ENCODE measurements around the gene RASAL1. TPM values are rescaled to one million over a fixed set of nuclear protein-coding genes. Genes with fewer than 3 reads are reported as not detected.
"Not testable (repeated sequence)": the region's sequence is repeated elsewhere in the genome, so short reads cannot be mapped to it uniquely, and the experiment has no call there.

The RASAL1 gene
- total RNA-seq, 1 donor from 2014 or later = 0.26 TPM

DNA sequence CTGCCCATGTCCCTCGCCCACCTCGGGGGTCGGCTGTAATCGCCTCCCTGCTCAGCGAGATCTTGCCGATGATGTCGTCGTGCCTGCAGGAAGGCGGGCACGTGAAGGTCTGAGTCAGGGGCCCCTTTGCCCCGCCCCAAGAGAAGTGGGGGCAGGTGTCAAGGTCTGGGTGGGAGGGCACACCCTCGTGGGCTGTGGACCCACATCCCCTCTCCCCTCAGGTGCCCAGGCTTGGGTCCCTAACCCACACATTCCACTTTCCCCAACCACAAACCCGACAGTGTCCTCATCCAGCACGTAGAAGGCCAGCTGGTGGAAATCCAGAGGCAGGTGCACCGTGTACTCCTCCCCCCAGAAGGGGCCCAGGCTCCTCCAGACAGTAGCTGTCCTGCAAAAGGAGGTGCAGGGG, 7.8 kb downstream of the RASAL1 start:
- TF ChIP-seq, protein P1, sequence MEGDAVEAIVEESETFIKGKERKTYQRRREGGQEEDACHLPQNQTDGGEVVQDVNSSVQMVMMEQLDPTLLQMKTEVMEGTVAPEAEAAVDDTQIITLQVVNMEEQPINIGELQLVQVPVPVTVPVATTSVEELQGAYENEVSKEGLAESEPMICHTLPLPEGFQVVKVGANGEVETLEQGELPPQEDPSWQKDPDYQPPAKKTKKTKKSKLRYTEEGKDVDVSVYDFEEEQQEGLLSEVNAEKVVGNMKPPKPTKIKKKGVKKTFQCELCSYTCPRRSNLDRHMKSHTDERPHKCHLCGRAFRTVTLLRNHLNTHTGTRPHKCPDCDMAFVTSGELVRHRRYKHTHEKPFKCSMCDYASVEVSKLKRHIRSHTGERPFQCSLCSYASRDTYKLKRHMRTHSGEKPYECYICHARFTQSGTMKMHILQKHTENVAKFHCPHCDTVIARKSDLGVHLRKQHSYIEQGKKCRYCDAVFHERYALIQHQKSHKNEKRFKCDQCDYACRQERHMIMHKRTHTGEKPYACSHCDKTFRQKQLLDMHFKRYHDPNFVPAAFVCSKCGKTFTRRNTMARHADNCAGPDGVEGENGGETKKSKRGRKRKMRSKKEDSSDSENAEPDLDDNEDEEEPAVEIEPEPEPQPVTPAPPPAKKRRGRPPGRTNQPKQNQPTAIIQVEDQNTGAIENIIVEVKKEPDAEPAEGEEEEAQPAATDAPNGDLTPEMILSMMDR (IDR thresholded peaks at IDR 0.05; ENCODE audit: insufficient read depth, low read length, severe bottlenecking) = no peak
- H3K36me3 ChIP-seq (ENCODE audit: control insufficient read depth, insufficient read depth, low read length) = no peaks in the 10 kb centered on the region
- H3K4me3 ChIP-seq (ENCODE audit: low read depth, low read length) = no peak overlapping the region
- FAIRE-seq (no peak), DNase-seq (ENCODE audit: low read depth) (no peak)
- peaks cover 4% of the 10 kb centered on the region for H3K27me3 ChIP-seq (ENCODE audit: control insufficient read depth, insufficient read depth, low read length)

DNA sequence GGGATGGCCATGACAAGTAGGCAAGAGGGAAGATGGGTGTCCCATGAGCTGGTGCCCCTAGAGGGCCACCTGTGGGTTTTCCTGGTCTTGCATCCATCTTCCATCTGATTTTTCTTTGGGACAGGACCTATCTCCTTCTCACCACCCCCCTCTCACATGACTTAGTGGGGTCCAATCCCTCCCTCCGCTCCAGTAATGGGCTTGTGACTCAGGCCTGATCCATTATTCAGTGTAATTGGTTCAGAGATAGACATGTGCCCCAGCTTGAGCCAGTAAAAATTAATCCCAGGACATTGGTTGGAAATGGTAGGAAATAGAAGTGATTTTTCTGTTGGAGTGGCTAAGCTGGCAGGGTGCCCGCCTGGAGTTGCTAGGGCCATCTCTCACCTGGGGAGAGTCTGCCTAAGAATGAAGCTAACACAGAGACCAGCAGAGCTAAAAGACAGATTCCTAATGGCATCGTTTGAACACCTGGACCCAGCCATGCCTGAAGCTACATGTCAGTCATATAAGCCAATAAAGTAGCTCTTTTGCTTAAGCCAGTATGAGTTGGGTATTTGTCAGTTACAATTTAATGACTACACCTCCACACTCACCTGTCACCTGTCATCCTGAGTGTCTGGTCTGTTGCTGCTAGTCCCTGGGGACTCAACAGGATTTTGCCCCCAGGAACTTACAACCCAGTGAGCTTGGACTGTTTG, 14.7 kb downstream of the RASAL1 start:
- FAIRE-seq (no peak), DNase-seq (ENCODE audit: low read depth) (no peak)
- no peaks in the 10 kb centered on the region for H3K27me3 ChIP-seq (ENCODE audit: control insufficient read depth, insufficient read depth, low read length)
- H3K4me3 ChIP-seq (ENCODE audit: low read depth, low read length) = no peak overlapping the region
- TF ChIP-seq, protein P1 (IDR thresholded peaks at IDR 0.05; ENCODE audit: insufficient read depth, low read length, severe bottlenecking) = no peak
- no peaks in the 10 kb centered on the region for H3K36me3 ChIP-seq (ENCODE audit: control insufficient read depth, insufficient read depth, low read length)

DNA sequence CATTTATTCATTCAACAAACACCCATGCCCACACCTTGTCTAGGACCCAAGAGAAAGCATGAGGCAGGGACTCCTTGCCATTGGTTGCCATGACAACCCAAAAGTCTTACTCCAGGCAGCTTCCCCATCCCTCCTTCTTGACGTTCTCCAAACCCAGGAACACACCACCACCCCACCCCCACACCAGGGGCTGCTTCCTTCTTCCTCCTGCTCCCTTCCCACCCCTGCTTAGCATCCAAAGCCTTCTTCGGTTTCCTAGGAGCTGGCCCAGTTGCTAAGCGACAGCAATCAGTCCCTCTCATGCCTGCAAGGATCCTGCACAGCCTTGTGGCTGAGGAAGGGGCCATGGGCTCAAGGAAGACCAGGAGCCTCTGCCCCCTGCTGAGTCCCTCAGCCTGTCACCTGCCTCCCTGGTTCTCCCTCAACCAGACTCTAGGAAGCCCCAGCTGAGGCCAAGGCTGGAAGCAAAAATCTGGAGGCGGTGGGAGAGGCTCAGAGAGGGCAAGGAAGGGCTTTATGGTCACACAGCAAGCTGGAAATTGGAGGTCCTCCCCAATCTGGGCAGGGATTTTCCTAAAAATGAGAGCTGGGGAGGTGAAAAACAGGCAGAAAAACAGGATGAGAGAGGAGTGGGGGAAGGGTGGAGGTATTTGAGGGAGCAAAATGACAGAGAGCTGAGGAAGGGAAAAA, 15.4 kb downstream of the RASAL1 start:
- no peaks in the 10 kb centered on the region for H3K36me3 ChIP-seq (ENCODE audit: control insufficient read depth, insufficient read depth, low read length)
- no peaks in the 10 kb centered on the region for H3K27me3 ChIP-seq (ENCODE audit: control insufficient read depth, insufficient read depth, low read length)
- TF ChIP-seq, protein P1 (IDR thresholded peaks at IDR 0.05; ENCODE audit: insufficient read depth, low read length, severe bottlenecking) = no peak
- no peak for FAIRE-seq
- DNase-seq (ENCODE audit: low read depth) = no peak
- no peak overlapping the region for H3K4me3 ChIP-seq (ENCODE audit: low read depth, low read length)

DNA sequence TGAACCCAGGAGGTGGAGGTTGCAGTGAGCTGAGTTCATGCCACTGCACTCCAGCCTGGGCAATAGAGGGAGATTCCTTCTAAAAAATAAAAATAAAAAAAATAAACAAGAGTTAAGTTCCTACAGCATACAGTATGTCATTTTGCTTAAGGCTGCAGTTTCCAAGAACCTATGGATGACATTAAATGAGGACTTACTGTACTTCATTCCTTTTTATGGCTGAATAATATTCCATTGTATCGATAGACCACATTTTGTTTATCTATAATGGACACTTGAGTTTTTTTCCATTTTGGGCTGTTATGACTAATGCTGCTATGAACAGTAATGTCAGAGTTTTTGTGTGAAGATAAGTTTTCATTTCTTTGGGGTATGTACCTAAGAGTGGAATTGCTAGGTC, 17.4 kb downstream of the RASAL1 start:
- TF ChIP-seq, protein P1 (IDR thresholded peaks at IDR 0.05; ENCODE audit: insufficient read depth, low read length, severe bottlenecking) = no peak
- no peak for DNase-seq (ENCODE audit: low read depth)

DNA sequence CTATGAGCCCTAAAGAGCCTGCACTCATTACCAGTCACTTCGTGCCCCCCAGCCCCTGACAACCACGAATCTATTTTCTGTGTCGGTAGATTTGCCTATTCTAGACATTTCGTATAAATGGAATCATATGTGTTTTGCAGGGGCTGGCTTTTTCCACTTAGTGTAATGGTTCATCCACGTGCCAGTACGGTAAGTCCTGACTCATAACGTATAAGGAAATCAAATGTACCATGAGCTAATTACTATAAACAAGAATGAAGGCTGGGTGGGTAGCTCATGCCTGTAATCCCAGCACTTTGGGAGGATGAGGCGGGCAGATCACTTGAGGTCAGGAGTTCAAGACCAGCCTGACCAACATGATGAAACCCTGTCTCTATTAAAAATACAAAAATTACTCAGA, 17.9 kb downstream of the RASAL1 start:
- DNase-seq (ENCODE audit: low read depth); FAIRE-seq; H3K4me3 ChIP-seq (ENCODE audit: low read depth, low read length); H3K36me3 ChIP-seq (ENCODE audit: control insufficient read depth, insufficient read depth, low read length); H3K27me3 ChIP-seq (ENCODE audit: control insufficient read depth, insufficient read depth, low read length): not testable (repeated sequence)

More for the DNA sequence above, 17.4 kb downstream of the RASAL1 start:
- H3K4me3 ChIP-seq (ENCODE audit: low read depth, low read length) = no peak overlapping the region
- H3K36me3 ChIP-seq (ENCODE audit: control insufficient read depth, insufficient read depth, low read length) = no peaks in the 10 kb centered on the region
- H3K27me3 ChIP-seq (ENCODE audit: control insufficient read depth, insufficient read depth, low read length) = peaks cover 1% of the 10 kb centered on the region
- FAIRE-seq = no peak

DNA sequence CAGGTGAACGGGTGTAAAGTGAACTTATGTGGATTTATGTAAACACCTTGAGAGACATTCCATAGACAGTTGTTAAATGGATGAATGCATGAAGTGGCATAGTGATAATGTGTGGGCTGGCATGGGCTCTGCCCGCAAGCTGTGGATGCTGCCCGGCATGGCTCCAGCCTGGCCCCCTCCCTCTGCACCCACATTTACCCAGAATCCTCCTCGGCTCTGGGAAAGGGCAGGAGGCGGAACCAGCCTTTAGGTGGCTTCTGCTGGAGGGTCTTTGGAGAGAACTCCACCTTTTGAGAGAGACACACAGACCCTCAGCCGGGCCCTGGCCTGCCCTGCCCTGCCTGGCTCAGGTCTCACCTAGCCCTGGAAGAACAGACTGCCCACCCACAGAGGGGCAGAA, 18.7 kb downstream of the RASAL1 start:
- DNase-seq (ENCODE audit: low read depth) (no peak), FAIRE-seq (no peak)
- no peaks in the 10 kb centered on the region for H3K36me3 ChIP-seq (ENCODE audit: control insufficient read depth, insufficient read depth, low read length)
- TF ChIP-seq, protein P1 (IDR thresholded peaks at IDR 0.05; ENCODE audit: insufficient read depth, low read length, severe bottlenecking) = no peak
- peaks cover 1% of the 10 kb centered on the region for H3K27me3 ChIP-seq (ENCODE audit: control insufficient read depth, insufficient read depth, low read length)
- no peak overlapping the region for H3K4me3 ChIP-seq (ENCODE audit: low read depth, low read length)

Data from bronchial epithelial cell (primary cell).